Mesenchymal stem cell (in vitro differentiated cells and primary cell): ENCODE data around the gene PAPPA.

Experiments used
- DNase-seq: peaks from one replicate; pipeline ENCODE4 v3.0.0-alpha.2; 2013
- H2AFZ ChIP-seq: one replicate; pipeline ENCODE4 v1.6.1; 2013; ENCODE audit warnings: low read depth, mild to moderate bottlenecking, control low read depth, inconsistent platforms, low read length, moderate library complexity
- H2AK5ac ChIP-seq: 2 replicates; pipeline ENCODE4 v1.6.1; 2013; ENCODE audit warnings: low read length, moderate library complexity, mild to moderate bottlenecking, inconsistent platforms; ENCODE audit not compliant: severe bottlenecking
- H2BK120ac ChIP-seq: one replicate; pipeline ENCODE4 v1.6.1; 2013; ENCODE audit warnings: low read depth, mild to moderate bottlenecking, inconsistent platforms, low read length, moderate library complexity
- H2BK12ac ChIP-seq, 2 experiments: one replicate each; pipeline ENCODE4 v1.6.1; 2013; ENCODE audit warnings: inconsistent platforms in 2 of 2, low read length in 2 of 2, mild to moderate bottlenecking in 2 of 2, moderate library complexity in 2 of 2, control low read depth in 1 of 2
- H2BK15ac ChIP-seq: one replicate; pipeline ENCODE4 v1.6.1; 2013; ENCODE audit warnings: mild to moderate bottlenecking, low read depth, inconsistent platforms; ENCODE audit not compliant: poor library complexity, severe bottlenecking
- H2BK5ac ChIP-seq: 2 replicates; pipeline ENCODE4 v1.6.1; 2013; ENCODE audit warnings: low read depth, mild to moderate bottlenecking, low read length, control low read depth, inconsistent platforms; ENCODE audit not compliant: poor library complexity, severe bottlenecking
- H3K14ac ChIP-seq, 2 experiments: one replicate each; pipeline ENCODE4 v1.6.1; 2013; ENCODE audit warnings: inconsistent platforms in 2 of 2, low read length in 2 of 2, control low read depth in 1 of 2, mild to moderate bottlenecking in 1 of 2, moderate library complexity in 1 of 2
- H3K18ac ChIP-seq, 2 experiments: one replicate each; pipeline ENCODE4 v1.6.1; 2013; ENCODE audit warnings: inconsistent platforms in 2 of 2, low read length in 2 of 2, control low read depth in 1 of 2, low read depth in 1 of 2, mild to moderate bottlenecking in 1 of 2
- H3K23ac ChIP-seq, 2 experiments: one replicate each; pipeline ENCODE4 v1.6.1; 2013; ENCODE audit warnings: inconsistent platforms in 2 of 2, low read length in 2 of 2, mild to moderate bottlenecking in 2 of 2, moderate library complexity in 2 of 2, control low read depth in 1 of 2
- H3K27ac ChIP-seq: 2 replicates; pipeline ENCODE4 v1.5.1; 2013; ENCODE audit warnings: mild to moderate bottlenecking, moderate library complexity, low read length, control low read depth, inconsistent platforms; ENCODE audit not compliant: poor library complexity, severe bottlenecking
- H3K27me3 ChIP-seq, 2 experiments: 2 replicates each; pipeline versions ENCODE4 v1.6.1 to v1.7.0; 2013; ENCODE audit warnings: low read length in 2 of 2, mild to moderate bottlenecking in 2 of 2, moderate library complexity in 2 of 2, control low read depth in 1 of 2, inconsistent platforms in 1 of 2; ENCODE audit not compliant: control insufficient read depth in 1 of 2, insufficient read depth in 1 of 2
- H3K36me3 ChIP-seq, 2 experiments: 2 replicates each; pipeline versions ENCODE4 v1.6.1 to v1.7.0; 2013; ENCODE audit warnings: low read length in 2 of 2, control low read depth in 1 of 2, inconsistent platforms in 1 of 2, low read depth in 1 of 2, mild to moderate bottlenecking in 1 of 2; ENCODE audit not compliant: insufficient read depth in 2 of 2, control insufficient read depth in 1 of 2
- H3K4ac ChIP-seq, 2 experiments: one replicate each; pipeline ENCODE4 v1.6.1; 2013; ENCODE audit warnings: inconsistent platforms in 2 of 2, low read length in 2 of 2, mild to moderate bottlenecking in 2 of 2, moderate library complexity in 2 of 2, control low read depth in 1 of 2, low read depth in 1 of 2
- H3K4me1 ChIP-seq: 2 replicates; pipeline ENCODE4 v1.6.1; 2013; ENCODE audit warnings: low read depth, low read length, control low read depth; ENCODE audit not compliant: control insufficient read depth, insufficient read depth
- H3K4me2 ChIP-seq: 2 replicates; pipeline ENCODE4 v1.6.1; 2013; ENCODE audit warnings: low read length, mild to moderate bottlenecking, inconsistent platforms; ENCODE audit not compliant: poor library complexity, severe bottlenecking
- H3K4me3 ChIP-seq, 2 experiments: 2 replicates each; pipeline versions ENCODE4 v1.5.1 to v1.7.0; 2013; ENCODE audit warnings: low read length in 2 of 2, mild to moderate bottlenecking in 2 of 2, control low read depth in 1 of 2, low read depth in 1 of 2; ENCODE audit not compliant: insufficient read depth in 1 of 2
- H3K79me1 ChIP-seq: replicated peaks from 2 replicates; pipeline ENCODE4 v1.6.1; 2013; ENCODE audit warnings: mild to moderate bottlenecking, control low read depth, low read length, inconsistent platforms; ENCODE audit not compliant: poor library complexity, severe bottlenecking
- H3K9ac ChIP-seq: 2 replicates; pipeline ENCODE4 v1.7.0; 2013; ENCODE audit warnings: mild to moderate bottlenecking, low read length, moderate library complexity
- H3K9me3 ChIP-seq: 2 replicates; pipeline ENCODE4 v1.7.0; 2013; ENCODE audit warnings: mild to moderate bottlenecking, low read length; ENCODE audit not compliant: control insufficient read depth
- H4K8ac ChIP-seq: one replicate; pipeline ENCODE4 v1.6.1; 2013; ENCODE audit warnings: inconsistent platforms, mild to moderate bottlenecking, low read length, moderate library complexity
- H4K91ac ChIP-seq: one replicate; pipeline ENCODE4 v1.6.1; 2013; ENCODE audit warnings: mild to moderate bottlenecking, low read length, inconsistent platforms
- WGBS: methylation state at CpG from one replicate; pipeline ENCODE4 v1.1.7; 2013; ENCODE audit warnings: mixed read lengths; 5-methylcytosine and 5-hydroxymethylcytosine counted together

Gene PAPPA

DNA sequence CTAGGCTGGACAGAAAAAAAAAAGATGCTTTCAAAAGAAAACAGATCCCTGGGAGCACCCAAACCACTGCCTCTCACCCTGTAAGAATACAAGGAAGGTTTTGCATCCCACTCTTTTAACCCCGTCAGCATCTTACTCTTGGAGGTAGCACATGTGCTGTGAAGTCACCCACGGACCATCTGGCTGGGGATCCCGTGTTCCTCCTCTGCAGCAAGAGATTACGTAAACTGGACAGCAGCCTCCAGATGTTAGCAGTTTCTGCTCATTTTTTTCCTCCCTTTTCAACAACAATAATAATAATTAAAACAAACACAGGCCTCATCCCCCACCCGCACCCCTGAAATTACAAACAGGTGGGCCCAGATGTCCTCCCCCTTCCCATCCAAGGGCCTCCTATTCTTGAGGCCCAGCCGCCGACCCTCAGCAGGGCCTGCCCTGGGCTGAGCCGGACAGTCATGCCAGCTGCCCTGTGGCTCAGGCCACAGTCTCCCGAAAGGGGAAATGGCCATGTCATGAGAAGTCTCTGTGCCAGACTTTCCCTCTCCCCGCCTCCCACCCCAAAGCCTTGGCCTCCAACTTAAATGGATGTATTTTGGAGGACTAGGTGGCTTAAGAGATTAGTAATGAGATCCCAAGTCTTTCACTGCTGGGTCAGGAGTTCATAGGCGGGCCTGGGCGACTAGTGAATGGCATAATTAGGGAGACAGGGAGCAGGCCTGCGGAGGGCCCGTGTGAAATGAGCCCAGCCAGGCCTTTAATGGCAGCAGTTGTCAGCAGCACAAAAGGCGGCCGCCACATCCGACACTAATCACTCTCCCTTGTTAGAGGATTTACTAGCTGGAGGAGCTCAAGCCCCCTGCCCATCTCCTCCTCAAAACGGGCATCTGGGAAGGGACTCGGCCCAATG is 165.1 kb downstream of the PAPPA start:
- peak overlapping the region in 1 of 2 experiments; percentile 33 for H3K14ac ChIP-seq
- H3K4me2 ChIP-seq, result no peak overlapping the region
- H3K9me3 ChIP-seq, result no peaks in the 10 kb centered on the region
- peaks cover 11 to 66% of the 10 kb centered on the region in 2 experiments for H3K36me3 ChIP-seq
- no peak overlapping the region for H2AK5ac ChIP-seq
- H2BK5ac ChIP-seq, result no peak overlapping the region
- no peak overlapping the region for H2BK15ac ChIP-seq
- H3K18ac ChIP-seq, result peak overlapping the region in 1 of 2 experiments; percentile 53
- H2BK120ac ChIP-seq, result no peak overlapping the region
- H3K23ac ChIP-seq, result peak overlapping the region in 1 of 2 experiments; percentile 57
- H3K27me3 ChIP-seq, result no peaks in the 10 kb centered on the region
- no peaks in the 10 kb centered on the region for H3K4me1 ChIP-seq
- no peak overlapping the region for H4K91ac ChIP-seq
- no peak overlapping the region for H3K27ac ChIP-seq
- H3K79me1 ChIP-seq, result peaks cover 3% of the 10 kb centered on the region
- no peak overlapping the region for H4K8ac ChIP-seq
- H2AFZ ChIP-seq, result no peak overlapping the region
- peak; percentile 72 for DNase-seq
- H3K9ac ChIP-seq, result peak overlapping the region; percentile 65
- H2BK12ac ChIP-seq, result peak overlapping the region in 1 of 2 experiments; percentile 60
- H3K4ac ChIP-seq, result peak overlapping the region in 1 of 2 experiments; percentile 5
- no peak overlapping the region for H3K4me3 ChIP-seq
- 61% methylated on average over 15 of the region's 19 CpGs for WGBS

DNA sequence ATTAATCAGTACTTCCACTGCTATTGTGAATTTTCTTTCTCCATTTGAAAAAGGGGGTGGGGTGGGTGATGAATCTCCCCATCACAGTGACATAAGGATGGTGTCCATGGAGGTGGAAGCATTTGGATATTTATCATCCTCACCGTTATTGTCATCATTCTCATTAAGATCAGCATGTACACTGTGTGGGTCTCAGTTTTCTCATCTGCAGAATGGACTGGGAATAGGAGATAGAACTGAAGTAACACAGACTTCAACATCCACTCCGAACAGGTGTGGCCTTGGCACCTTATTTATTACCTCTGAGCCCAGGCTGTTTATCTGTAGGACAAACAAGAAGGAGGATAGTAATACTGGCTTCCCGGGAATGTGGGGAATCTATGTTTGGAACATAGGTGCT is 165.9 kb downstream of the PAPPA start:
- Histone ChIP-seq H2BK120ac (no peak overlapping the region), H3K4ac (no peak overlapping the region), H2BK12ac (no peak overlapping the region), H2AFZ (no peak overlapping the region), H2AK5ac (no peak overlapping the region), H3K14ac (no peak overlapping the region), H3K4me1 (no peaks in the 10 kb centered on the region), H3K18ac (no peak overlapping the region), H3K9me3 (no peaks in the 10 kb centered on the region), H3K27ac (no peak overlapping the region), H4K8ac (no peak overlapping the region), H2BK15ac (no peak overlapping the region), H3K4me3 (no peak overlapping the region), H3K27me3 (no peaks in the 10 kb centered on the region), H2BK5ac (no peak overlapping the region), H4K91ac (no peak overlapping the region), H3K4me2 (no peak overlapping the region), H3K9ac (peak overlapping the region; percentile 65), H3K23ac (no peak overlapping the region), H3K36me3 (peaks cover 11 to 67% of the 10 kb centered on the region in 2 experiments), H3K79me1 (peaks cover 3% of the 10 kb centered on the region)
- no peak for DNase-seq
- WGBS, result 81% methylated on average over 3 of the region's 3 CpGs

DNA sequence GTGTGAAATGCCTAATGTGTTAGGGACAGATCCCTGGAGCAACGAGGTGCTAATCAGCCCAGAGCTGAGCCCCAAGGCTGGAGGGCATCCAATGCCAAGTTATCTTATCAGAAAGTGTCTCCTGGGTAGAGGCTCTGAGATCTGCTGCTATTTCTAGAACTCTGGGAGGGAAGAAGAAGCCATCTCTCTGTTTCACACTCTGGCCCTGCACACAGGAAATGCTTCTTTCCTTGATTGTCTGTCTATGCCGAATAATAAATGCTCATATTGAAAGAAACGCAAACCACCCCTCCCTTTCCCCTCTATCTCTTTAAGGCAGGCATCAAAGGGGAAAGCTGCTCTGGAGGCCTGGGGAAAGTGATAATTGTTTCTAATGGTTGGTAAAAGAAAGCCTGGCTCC is 166.7 kb downstream of the PAPPA start:
- Histone ChIP-seq H3K4me2 (no peak overlapping the region), H2BK5ac (no peak overlapping the region), H3K18ac (no peak overlapping the region), H4K8ac (no peak overlapping the region), H3K4me1 (no peaks in the 10 kb centered on the region), H3K36me3 (peaks cover 11 to 67% of the 10 kb centered on the region in 2 experiments), H2BK15ac (no peak overlapping the region), H2AK5ac (no peak overlapping the region), H2BK12ac (no peak overlapping the region), H3K79me1 (peaks cover 3% of the 10 kb centered on the region), H2BK120ac (no peak overlapping the region), H3K9me3 (no peaks in the 10 kb centered on the region), H2AFZ (no peak overlapping the region), H3K23ac (no peak overlapping the region), H3K4me3 (no peak overlapping the region), H3K14ac (no peak overlapping the region), H4K91ac (no peak overlapping the region), H3K27me3 (no peaks in the 10 kb centered on the region), H3K9ac (no peak overlapping the region), H3K27ac (no peak overlapping the region), H3K4ac (peak overlapping the region in 1 of 2 experiments; percentile 19)
- DNase-seq, result no peak
- WGBS, result 0% methylated on average over 1 of the region's 3 CpGs

DNA sequence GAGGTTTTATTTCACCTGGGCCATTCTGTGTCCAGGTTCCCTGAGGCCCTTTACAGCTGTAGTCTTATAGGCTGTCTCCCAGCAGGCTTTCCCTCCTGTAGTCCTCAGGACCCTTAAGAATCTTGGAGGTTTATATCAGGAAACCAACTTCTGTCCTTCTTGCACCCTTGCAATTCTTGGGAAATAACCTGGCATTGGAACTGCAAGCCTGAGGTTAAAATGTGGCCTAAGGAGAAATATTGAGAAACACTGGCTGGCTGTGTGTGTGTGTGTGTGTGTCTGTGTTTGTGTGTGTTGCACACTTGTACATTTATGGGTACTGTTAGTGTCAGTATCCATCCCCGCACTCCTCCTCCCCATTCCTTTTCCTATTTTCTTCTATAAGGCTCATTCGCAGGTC is 168.9 kb downstream of the PAPPA start:
- no peak overlapping the region for H3K4me2 ChIP-seq
- no peak for DNase-seq
- no peak overlapping the region for H3K27ac ChIP-seq
- H3K23ac ChIP-seq, result no peak overlapping the region
- 83% methylated on average over 1 of the region's 2 CpGs for WGBS
- peaks cover 8 to 61% of the 10 kb centered on the region in 2 experiments for H3K36me3 ChIP-seq
- no peaks in the 10 kb centered on the region for H3K9me3 ChIP-seq
- H3K4ac ChIP-seq, result peak overlapping the region in 1 of 2 experiments; percentile 12
- H3K4me3 ChIP-seq, result no peak overlapping the region
- H3K18ac ChIP-seq, result no peak overlapping the region
- no peaks in the 10 kb centered on the region for H3K27me3 ChIP-seq
- no peak overlapping the region for H2BK120ac ChIP-seq
- no peak overlapping the region for H2BK15ac ChIP-seq
- H4K8ac ChIP-seq, result no peak overlapping the region
- peaks cover 5% of the 10 kb centered on the region for H3K79me1 ChIP-seq
- H3K14ac ChIP-seq, result no peak overlapping the region
- no peak overlapping the region for H2BK5ac ChIP-seq
- H4K91ac ChIP-seq, result no peak overlapping the region
- H2AK5ac ChIP-seq, result no peak overlapping the region
- H3K9ac ChIP-seq, result no peak overlapping the region
- no peak overlapping the region for H2AFZ ChIP-seq
- no peak overlapping the region for H2BK12ac ChIP-seq
- H3K4me1 ChIP-seq, result peaks cover 2% of the 10 kb centered on the region
